Thyroid gland (tissue), 4 donors: ENCODE results near the gene GLI3. TPM values are rescaled to one million over a fixed set of nuclear protein-coding genes. Genes with fewer than 3 reads are reported as not detected.

Source experiments
- DNase-seq, 2 donors: peaks; one replicate each; pipeline ENCODE4 v3.0.0-alpha.2; 2019
- H3K27ac ChIP-seq, 3 donors: fragments of 200-600 bp; sonication (generic); 1 replicate in 2 of 3; 2 replicates in 1 of 3; pipeline ENCODE4 v1.5.1; 2016 to 2019; ENCODE audit warnings: mild to moderate bottlenecking in 1 of 3, moderate library complexity in 1 of 3
- H3K27me3 ChIP-seq: fragments of 200-600 bp; sonication (generic); one replicate; pipeline ENCODE4 v1.5.1; 2019
- H3K36me3 ChIP-seq, 2 donors: fragments of 200-600 bp; sonication (generic); one replicate each; pipeline ENCODE4 v1.5.1; 2016 to 2019
- H3K4me1 ChIP-seq, 2 donors: fragments of 200-600 bp; sonication (generic); one replicate each; pipeline ENCODE4 v1.5.1; 2017 to 2019
- H3K4me3 ChIP-seq, 3 donors: fragments of 200-600 bp; sonication (generic); replicated peaks in 1 of 3; 1 replicate in 2 of 3; 2 replicates in 1 of 3; pipeline ENCODE4 v1.5.1; 2016; ENCODE audit warnings: mild to moderate bottlenecking in 1 of 3
- H3K9me3 ChIP-seq: fragments of 200-600 bp; sonication (generic); one replicate; pipeline ENCODE4 v1.5.1; 2017
- CTCF ChIP-seq, 6 experiments: fragments of 200-600 bp in 3 of 6; fragments of 450-650 bp in 3 of 6; sonication (generic) in 3 of 6; IDR thresholded peaks; one replicate each; pipeline ENCODE4 v1.5.1; 2016 to 2019; ENCODE audit warnings: antibody characterized with exemption in 6 of 6, mild to moderate bottlenecking in 2 of 6, inconsistent platforms in 1 of 6, moderate library complexity in 1 of 6
- POLR2A ChIP-seq, 2 donors: fragments of 450-650 bp; IDR thresholded peaks; one replicate each; pipeline ENCODE4 v1.6.1; 2017; ENCODE audit warnings: antibody characterized with exemption in 2 of 2, mild to moderate bottlenecking in 2 of 2, moderate library complexity in 1 of 2
- WGBS, 2 donors: methylation state at CpG; one replicate each; pipeline ENCODE4 v1.1.5; 2017; 5-methylcytosine and 5-hydroxymethylcytosine counted together
- intact Hi-C: fragments of 100-400 bp; cut with DNase I; formaldehyde crosslinking; loops from one replicate; pipeline ENCODE4 v1.15.1; 2023
- total RNA-seq, 4 donors: library from RNA; depleted of rRNA; stranded (reverse); fragments of >200 nt; gene quantifications; one replicate each; pipeline ENCODE4 v1.2.3, GENCODE V29; 2016

Gene GLI3
- total RNA-seq, 4 donors from 2014 or later: 10.1 to 15.6 (median 13.6) TPM

- no peak for TF ChIP-seq CTCF (IDR thresholded peaks at IDR 0.05)
- TF ChIP-seq POLR2A (IDR thresholded peaks at IDR 0.05): no peak
- Histone ChIP-seq H3K27ac (peak overlapping the region; percentile 16 to 69 (median 65)), H3K9me3 (no peaks in the 10 kb centered on the region), H3K27me3 (no peaks in the 10 kb centered on the region), H3K36me3 (no peaks in the 10 kb centered on the region), H3K4me3 (no peak overlapping the region), H3K4me1 (peaks cover 23 to 33% of the 10 kb centered on the region in 2 donors)
- intact Hi-C loops: loop anchor here (2.0 kb wide), 1 partner anchor 189 kb away; no protein-coding TSS in a partner anchor
- DNase-seq: no peak
Measured at GRCh38 chr7:42167631-42168236, 69.3 kb downstream of the GLI3 start.

- Histone ChIP-seq H3K36me3 (no peaks in the 10 kb centered on the region), H3K27ac (peak overlapping the region; percentile 16 to 69 (median 65)), H3K4me1 (peaks cover 28 to 38% of the 10 kb centered on the region in 2 donors), H3K27me3 (no peaks in the 10 kb centered on the region), H3K9me3 (no peaks in the 10 kb centered on the region), H3K4me3 (no peak overlapping the region)
- no peak for DNase-seq
- TF ChIP-seq POLR2A (IDR thresholded peaks at IDR 0.05): no peak
- no peak for TF ChIP-seq CTCF (IDR thresholded peaks at IDR 0.05)
- intact Hi-C loops: loop anchor here (2.0 kb wide), 1 partner anchor 188 kb away; no protein-coding TSS in a partner anchor
- 58 to 63% methylated on average over 2 of the region's 2 CpGs for WGBS, 2 donors
Measured at GRCh38 chr7:42167206-42167605, 69.8 kb downstream of the GLI3 start.

- Histone ChIP-seq H3K4me1 (peaks cover 40 to 49% of the 10 kb centered on the region in 2 donors), H3K36me3 (no peaks in the 10 kb centered on the region), H3K4me3 (no peak overlapping the region), H3K27me3 (no peaks in the 10 kb centered on the region), H3K27ac (peak overlapping the region; percentile 62 to 69 (median 62)), H3K9me3 (no peaks in the 10 kb centered on the region)
- 27 to 46% methylated on average over 5 of the region's 5 CpGs for WGBS, 2 donors
- TF ChIP-seq POLR2A (IDR thresholded peaks at IDR 0.05) (no peak), CTCF (IDR thresholded peaks at IDR 0.05) (peak in 5 of 6 experiments; percentile 17 to 96 (median 55))
- peak; percentile 71 to 80 for DNase-seq
- intact Hi-C loops: loop anchor here (5.0 kb wide), 1 partner anchor 62 kb away; no protein-coding TSS in a partner anchor
Measured at GRCh38 chr7:42164881-42165428, 72.1 kb downstream of the GLI3 start.

GRCh38 chr7:42162560-42163325, 74.3 kb downstream of the GLI3 start:
- Histone ChIP-seq H3K4me3 (no peak overlapping the region), H3K27ac (peak overlapping the region in 2 of 3 donors; percentile 18 to 56), H3K9me3 (no peaks in the 10 kb centered on the region), H3K4me1 (peaks cover 45 to 48% of the 10 kb centered on the region in 2 donors), H3K27me3 (no peaks in the 10 kb centered on the region), H3K36me3 (no peaks in the 10 kb centered on the region)
- intact Hi-C loops: loop anchor here (5.0 kb wide), 1 partner anchor 65 kb away; no protein-coding TSS in a partner anchor
- DNase-seq: no peak
- 80 to 84% methylated on average over 7 of the region's 7 CpGs for WGBS, 2 donors
- TF ChIP-seq CTCF (IDR thresholded peaks at IDR 0.05) (no peak), POLR2A (IDR thresholded peaks at IDR 0.05) (no peak)
